ENCODE results near the gene MBD5.
A peak's percentile ranks its signal among the peaks of the same experiment; 100 is the strongest.

- TF ChIP-seq CTCF (conservative IDR thresholded peaks at IDR 0.05; ENCODE audit: low read depth, low read length) (no peak), CEBPB (IDR thresholded peaks at IDR 0.05; ENCODE audit: low read depth, low read length) (peak; percentile 65), MXI1 (IDR thresholded peaks at IDR 0.05; ENCODE audit: borderline replicate concordance, low read depth, low read length) (no peak), BHLHE40 (IDR thresholded peaks at IDR 0.05; ENCODE audit: low read depth, low read length) (no peak), RFX5 (IDR thresholded peaks at IDR 0.05; ENCODE audit: low read depth, low read length) (no peak), POLR2A (IDR thresholded peaks at IDR 0.05; ENCODE audit: low read depth, low read length) (no peak), MAZ (IDR thresholded peaks at IDR 0.05; ENCODE audit: borderline replicate concordance, low read depth, low read length) (no peak), NFE2L2 (IDR thresholded peaks at IDR 0.05; ENCODE audit: low read depth, low read length) (no peak)
- TF ChIP-seq, protein P1, sequence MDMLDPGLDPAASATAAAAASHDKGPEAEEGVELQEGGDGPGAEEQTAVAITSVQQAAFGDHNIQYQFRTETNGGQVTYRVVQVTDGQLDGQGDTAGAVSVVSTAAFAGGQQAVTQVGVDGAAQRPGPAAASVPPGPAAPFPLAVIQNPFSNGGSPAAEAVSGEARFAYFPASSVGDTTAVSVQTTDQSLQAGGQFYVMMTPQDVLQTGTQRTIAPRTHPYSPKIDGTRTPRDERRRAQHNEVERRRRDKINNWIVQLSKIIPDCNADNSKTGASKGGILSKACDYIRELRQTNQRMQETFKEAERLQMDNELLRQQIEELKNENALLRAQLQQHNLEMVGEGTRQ (IDR thresholded peaks at IDR 0.05; ENCODE audit: low read depth, low read length): no peak
These were observed 534.9 kb downstream of the MBD5 start for GRCh38 chr2:148555622-148556294.

All from IMR-90 (cell line).